ENCODE results near the gene NR2F2. TPM values are rescaled to one million over a fixed set of nuclear protein-coding genes. Genes with fewer than 3 reads are reported as not detected.

Gene NR2F2
- total and polyA plus RNA-seq, 7 donors, result 12.6 to 47.9 (median 24.0) TPM

DNA sequence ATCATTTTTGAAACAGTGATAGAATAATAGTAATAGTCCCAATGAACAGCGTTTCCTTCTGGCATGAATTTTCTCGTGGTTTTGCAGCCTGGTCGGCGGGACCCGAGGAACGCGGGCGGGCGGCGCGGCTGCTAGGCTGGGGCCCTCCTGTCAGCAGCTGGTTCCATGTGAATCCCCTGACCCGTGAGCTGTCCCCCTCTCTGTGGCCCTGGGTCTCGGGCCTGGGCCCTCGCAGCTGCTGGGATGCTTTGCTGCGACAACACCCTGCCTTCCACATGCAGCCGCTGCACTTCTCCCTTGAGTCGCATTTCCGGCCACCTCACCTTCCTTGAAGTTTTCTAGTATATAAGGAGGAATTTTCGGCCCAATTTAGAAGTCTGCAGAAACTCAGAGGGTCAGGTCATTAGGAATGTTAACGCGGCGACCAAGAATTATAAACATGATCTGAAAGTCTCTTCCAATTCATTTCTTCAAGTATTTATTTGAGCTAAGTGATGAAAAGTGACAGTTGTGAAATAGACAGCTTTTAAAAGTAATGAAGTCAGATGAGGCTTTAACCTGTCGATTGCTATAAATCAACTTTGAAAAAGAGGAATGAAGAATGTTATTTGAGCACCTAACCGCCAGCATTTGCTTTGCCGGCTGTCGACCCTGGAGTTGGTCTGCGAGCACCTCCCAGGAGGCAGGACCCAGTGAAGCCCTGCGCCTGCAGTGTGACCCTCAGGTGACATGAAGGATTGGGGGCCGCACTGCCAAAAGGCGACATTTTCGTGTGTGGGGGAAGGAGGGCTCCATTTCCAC, 27.7 kb downstream of the NR2F2 start:
- peaks cover 24 to 56% (median 38%) of the 10 kb centered on the region in 3 donors for H3K27me3 ChIP-seq
- H3K9me3 ChIP-seq, result no peaks in the 10 kb centered on the region
- no peaks in the 10 kb centered on the region for H3K36me3 ChIP-seq
- DNase-seq, result no peak
- 43 to 66% methylated on average over 31 of the region's 31 CpGs for WGBS, 2 donors
- H3K27ac ChIP-seq, result peak overlapping the region in 1 of 4 donors; percentile 70
- peak overlapping the region in 1 of 4 donors; percentile 62 for H3K4me3 ChIP-seq
- peaks cover 0 to 44% (median 36%) of the 10 kb centered on the region in 4 donors for H3K4me1 ChIP-seq
- TF ChIP-seq EP300 (IDR thresholded peaks at IDR 0.05) (no peak), CTCF (IDR thresholded peaks at IDR 0.05) (no peak), POLR2AphosphoS5 (IDR thresholded peaks at IDR 0.05) (no peak), POLR2A (IDR thresholded peaks at IDR 0.05) (no peak)
- intact Hi-C loops (cut with DNase I), result loop anchor here (5.0 kb wide), 2 partner anchors 59 to 534 kb away; no protein-coding TSS in a partner anchor

DNA sequence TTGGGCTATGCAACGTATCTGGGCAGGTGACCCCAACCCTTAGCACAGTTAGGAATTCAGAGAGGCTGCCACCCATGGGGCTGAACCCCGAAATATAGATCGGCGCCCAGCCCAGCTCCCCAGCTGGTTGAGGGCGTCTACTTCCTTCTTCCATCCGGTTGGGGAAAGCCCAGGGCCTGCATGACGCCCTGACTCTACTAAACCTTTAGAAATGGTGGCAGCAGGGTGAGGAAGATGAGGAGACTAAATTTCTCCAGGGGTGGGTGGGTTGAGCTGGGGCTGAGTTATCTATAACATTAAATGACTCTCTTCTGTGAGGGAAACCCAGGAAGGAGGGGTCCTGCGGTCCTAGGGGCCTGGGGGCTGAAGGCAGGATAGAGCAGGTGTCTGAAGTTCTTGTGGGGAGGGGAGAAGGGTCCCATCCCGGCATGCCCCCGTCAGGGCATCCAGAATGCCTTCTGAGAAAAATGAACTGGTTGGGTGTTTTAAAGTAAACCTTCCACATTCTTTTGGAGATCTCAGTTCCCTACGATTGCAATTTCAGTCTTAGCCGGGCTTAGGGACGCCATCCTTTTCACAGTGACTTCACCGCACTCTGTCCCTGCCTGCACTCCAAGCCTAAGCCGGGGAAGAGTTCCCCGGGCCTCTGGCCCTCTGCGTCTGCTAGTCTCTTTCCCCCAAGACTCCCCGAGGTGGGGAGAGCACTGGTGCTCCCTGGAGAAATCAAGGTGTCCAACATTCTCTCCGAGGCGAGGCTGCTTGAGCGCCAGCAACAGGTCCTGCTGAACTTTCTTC, 28.5 kb downstream of the NR2F2 start:
- Histone ChIP-seq H3K36me3 (no peaks in the 10 kb centered on the region), H3K4me3 (peak overlapping the region in 1 of 4 donors; percentile 40), H3K4me1 (peaks cover 0 to 44% (median 33%) of the 10 kb centered on the region in 4 donors), H3K27ac (peak overlapping the region in 1 of 4 donors; percentile 70), H3K9me3 (no peaks in the 10 kb centered on the region), H3K27me3 (peaks cover 27 to 64% (median 43%) of the 10 kb centered on the region in 3 donors)
- TF ChIP-seq POLR2A (IDR thresholded peaks at IDR 0.05) (no peak), EP300 (IDR thresholded peaks at IDR 0.05) (no peak), CTCF (IDR thresholded peaks at IDR 0.05) (no peak), POLR2AphosphoS5 (IDR thresholded peaks at IDR 0.05) (no peak)
- intact Hi-C loops (cut with DNase I), result loop anchor here (5.0 kb wide), 2 partner anchors 58 to 533 kb away; no protein-coding TSS in a partner anchor
- whole genome bisulfite sequencing, 2 donors, result 31 to 38% methylated on average over 21 of the region's 21 CpGs
- DNase-seq, result no peak

- peaks cover 0 to 40% (median 28%) of the 10 kb centered on the region in 4 donors for H3K4me1 ChIP-seq
- TF ChIP-seq POLR2AphosphoS5 (IDR thresholded peaks at IDR 0.05) (peak in 1 of 4 donors; percentile 8), CTCF (IDR thresholded peaks at IDR 0.05) (no peak)
- WGBS, 2 donors, result 8 to 11% methylated on average over 57 of the region's 57 CpGs
- H3K36me3 ChIP-seq, result no peaks in the 10 kb centered on the region
- peak overlapping the region in 1 of 4 donors; percentile 70 for H3K27ac ChIP-seq
- no peaks in the 10 kb centered on the region for H3K9me3 ChIP-seq
- H3K4me3 ChIP-seq, result peak overlapping the region; percentile 15 to 42 (median 41)
- peaks cover 27 to 73% (median 52%) of the 10 kb centered on the region in 3 donors for H3K27me3 ChIP-seq
- DNase-seq, result no peak
- intact Hi-C loops (cut with DNase I), result loop anchor here (5.0 kb wide), 2 partner anchors 57 to 532 kb away; no protein-coding TSS in a partner anchor
These were observed 29.4 kb downstream of the NR2F2 start for GRCh38 chr15:96359616-96360521.
